Activated CD4-positive, alpha-beta T cell treated with anti-CD3 and anti-CD28 coated beads, Interleukin-2, amount 50 U/mL, for 24 hours (primary cell): ENCODE data around the gene RAB6A.
A peak's percentile ranks its signal among the peaks of the same experiment; 100 is the strongest.
"Not testable (repeated sequence)": the region's sequence is repeated elsewhere in the genome, so short reads cannot be mapped to it uniquely, and the experiment has no call there.

ENCODE experiments used
- DNase-seq, 2 donors: peaks; one replicate each; pipeline ENCODE4 v3.0.0-alpha.2; 2020; ENCODE audit warnings: low read depth in 1 of 2, low spot score in 1 of 2

RAB6A gene

DNA sequence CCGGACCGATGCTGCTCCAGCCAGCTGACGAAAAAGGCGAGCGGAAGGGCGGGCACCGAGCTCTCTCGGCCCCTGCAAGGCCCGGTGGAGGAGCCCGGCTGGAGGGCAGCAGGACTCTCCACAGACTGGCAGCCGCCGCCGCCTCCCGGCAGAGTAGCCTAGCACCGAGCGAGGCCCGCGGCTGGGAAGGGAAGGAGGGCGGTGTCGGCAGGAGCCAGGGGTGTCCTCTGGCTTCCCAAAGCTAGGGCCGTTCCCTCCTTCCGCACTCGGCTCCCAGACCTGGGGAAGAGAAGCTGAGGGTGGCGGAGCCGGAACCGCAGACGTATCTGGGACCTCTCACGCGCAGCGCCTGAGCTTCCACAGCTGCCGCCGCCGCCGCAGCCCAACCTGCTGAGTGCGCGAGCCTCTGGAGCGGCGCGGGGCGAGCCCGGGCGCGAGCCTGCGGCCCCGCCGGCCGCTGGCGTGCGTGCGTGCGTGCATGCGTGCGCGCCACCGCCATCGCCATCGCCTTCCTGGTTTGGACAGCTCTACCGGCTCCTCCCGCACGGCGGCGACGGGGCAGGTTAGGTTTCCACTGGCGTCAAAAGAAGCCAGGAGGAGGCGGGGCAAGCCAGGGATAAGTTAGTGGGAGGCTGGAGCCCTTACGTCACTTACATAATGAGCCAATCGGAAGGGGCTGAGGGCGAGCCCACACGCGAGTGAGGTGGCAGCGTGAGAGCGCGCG is at the start of gene RAB6A:
RAB6A (minus strand) TSS at position 396 of the 724 bp plus-strand sequence. CDS start 439 bp downstream, outside the sequence.
- peak; percentile 96 to 99 for DNase-seq

DNA sequence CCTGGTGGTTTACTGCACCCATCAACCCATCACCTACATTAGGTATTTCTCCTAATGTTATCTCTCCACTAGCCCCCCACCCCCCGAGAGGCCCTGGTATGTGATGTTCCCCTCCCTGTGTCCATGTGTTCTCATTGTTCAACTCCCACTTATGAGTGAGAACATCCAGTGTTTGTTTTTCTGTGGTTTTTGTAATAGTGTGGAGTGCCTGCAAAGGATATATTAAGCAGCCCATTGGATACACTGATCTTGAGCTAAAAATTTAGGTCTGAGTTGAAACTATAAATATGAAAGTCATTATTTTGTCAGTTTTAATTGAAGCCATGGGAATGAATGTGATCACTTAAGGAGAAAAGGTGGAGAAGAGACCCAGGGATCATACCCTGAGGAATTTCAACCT is 49.8 kb upstream of the RAB6A start:
- DNase-seq = no peak

DNA sequence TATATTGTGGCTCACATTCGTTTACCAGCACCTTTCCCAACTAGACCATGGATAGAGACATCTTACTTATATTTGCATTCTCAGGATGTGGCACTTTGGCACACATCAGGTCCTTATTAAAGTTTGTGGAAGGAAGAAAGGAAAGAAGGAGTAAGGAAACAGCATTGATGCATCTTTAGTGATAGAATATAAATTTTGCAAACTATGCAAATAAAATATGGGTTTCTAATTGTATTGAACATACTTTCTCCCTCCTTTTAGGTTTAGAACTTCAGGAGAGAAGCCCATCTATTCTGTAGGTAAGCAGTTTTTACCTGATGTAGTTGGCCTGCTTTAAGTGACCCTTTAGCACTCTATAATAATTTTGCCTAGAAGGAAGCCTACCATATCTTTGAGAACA is 47.2 kb upstream of the RAB6A start:
- no peak for DNase-seq

DNA sequence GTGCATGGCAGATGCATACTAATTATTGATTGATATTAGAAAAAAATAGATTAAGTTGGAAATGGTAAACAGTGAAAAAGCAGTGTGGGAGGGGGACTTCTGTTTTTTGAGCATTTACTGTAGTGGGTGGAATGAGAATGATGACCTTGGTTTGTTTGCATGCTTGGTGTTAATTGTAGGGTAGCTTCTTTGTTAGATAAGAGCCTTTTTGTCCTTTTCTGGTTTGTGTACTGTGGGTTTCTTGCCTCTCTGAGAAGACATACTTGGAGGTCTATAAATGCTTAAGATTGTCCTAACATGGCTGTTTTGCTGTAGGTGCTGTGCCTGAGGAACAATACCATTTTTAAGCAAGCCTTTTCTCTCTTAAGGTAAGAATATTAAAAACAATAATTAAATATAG is 43.8 kb upstream of the RAB6A start:
- DNase-seq = no peak

DNA sequence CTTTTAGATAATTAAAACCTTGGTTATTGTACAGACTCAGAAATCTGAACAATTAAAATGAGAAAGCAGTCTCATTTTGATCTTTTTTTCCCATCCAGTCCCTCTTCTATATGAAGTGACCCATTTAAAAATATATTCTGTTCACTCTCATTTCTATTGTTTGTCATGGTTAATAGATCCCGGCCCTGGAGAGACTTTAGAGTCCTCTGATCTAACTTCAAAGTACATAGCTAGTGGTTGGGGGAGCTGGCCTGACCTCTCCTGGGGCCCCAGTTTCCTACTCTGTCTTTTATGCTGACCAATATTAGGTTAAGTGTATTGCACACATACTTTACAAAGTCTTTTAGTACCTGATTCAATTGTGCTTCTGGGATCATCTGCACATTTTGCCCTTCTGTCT is 40.3 kb upstream of the RAB6A start:
- DNase-seq = no peak

DNA sequence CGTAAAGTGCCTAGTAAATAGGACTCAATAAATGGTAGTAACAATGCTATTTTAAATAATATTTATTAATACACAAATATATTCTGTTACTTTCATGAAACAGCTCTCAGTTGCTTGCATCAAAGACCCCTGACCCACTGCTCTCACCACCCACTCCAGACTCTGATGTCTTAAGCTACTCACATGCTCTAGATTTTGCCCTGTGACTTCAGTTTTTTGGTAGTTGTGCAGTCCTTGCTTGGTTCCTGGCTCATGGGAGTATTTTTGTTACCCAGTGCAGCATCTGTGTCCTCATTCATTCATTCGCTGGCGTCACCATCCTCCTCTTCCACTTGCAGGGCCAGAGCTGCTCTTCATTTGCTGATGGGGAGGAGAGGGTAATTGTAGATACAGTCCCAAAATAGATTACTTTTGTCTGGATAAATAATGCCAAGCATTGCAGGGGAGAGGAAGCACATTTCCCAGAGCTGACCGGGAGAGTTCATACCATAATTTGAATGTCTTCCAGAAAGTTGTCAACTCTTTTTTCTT is 39.5 kb upstream of the RAB6A start:
- no peak for DNase-seq

DNA sequence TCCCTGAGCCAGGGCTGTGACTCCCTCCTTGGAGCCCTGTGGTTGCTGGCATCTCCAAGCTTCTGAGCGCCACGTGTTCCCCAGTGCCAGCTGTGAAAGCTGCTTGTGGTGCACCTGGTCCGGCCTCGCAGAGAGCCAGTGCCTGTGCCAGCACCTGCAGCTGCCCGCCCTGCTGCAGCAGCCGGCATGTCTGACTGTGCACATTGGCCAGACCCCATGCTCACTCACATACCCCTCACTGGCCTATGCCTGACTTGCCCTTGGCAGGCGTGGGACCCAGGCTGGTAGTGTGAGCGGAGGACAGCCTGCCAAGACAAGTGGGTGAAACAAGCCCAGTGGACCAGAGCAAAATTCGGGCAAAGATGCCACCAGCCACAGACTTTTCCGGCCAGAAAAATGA is 36.6 kb upstream of the RAB6A start:
- no peak for DNase-seq

DNA sequence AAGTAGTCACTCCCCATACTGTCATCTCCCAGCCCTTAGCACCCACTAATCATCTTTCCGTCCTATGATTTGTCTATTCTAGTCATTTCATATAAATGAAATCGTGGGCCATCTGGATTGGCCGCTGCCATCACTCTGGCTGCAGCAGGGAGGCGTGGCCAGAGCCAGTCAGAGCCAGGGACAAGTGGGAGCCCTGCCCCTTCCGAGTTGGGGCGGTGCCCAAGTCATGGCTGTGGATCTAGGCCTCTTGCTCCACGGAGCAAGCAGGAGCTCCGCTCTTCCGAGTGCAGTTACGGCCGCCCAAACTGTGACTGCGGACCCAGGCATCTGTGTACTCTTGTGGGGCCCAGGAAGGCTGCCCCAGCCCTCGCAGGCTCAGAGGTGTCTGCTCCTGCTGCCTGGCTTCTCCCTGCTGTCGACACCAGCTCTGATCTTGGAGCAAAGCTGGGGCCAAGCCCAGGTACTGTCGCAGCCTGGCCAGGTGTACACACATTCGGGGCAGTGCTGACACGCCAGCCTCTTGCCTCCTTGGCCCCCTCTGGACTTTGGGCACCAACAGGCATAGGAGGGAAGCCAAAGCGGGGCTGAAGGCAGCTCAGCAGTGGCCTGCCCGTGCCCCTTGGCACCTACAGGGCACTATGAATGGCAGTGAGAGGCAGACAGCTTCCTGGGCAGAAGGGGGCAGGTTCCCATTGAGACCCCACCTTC is 35.2 kb upstream of the RAB6A start:
- no peak for DNase-seq

DNA sequence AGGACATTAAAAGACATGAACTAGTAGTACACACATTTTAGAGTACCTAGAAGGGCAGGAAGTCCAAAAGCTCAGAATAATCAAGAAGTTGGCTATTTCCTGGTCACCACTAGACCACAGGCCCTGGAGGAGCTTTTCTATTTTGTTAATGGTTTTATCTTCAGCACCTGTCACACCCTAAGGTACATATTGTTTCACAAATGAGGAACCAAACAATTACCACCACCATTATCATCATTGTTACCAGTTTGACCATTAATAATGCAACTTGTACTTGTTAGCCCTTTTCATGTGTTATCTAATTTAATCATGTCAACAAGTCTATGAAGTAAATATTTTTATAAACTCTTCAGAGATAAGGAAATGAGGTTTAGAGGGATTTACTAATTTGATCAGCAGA is 31.7 kb upstream of the RAB6A start:
- DNase-seq = no peak

DNA sequence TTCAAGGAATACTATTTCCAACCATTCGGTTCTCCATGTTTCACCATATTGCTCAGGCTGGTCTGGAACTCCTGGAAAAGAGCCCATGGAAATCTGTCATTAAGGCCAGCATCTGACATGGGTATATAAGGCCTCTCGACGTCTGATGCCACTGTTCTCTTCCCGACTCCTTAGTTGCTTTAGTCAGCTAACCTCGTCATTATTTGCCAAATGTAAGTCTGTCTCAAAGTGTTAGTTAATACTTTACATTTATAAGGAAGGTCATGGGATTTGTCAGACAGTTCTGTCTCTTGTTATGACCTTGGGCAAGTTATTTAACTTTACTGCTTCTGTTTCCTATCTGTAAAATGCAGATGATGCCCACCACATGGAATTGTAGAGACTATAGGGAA is 28.4 kb upstream of the RAB6A start:
- DNase-seq = no peak

DNA sequence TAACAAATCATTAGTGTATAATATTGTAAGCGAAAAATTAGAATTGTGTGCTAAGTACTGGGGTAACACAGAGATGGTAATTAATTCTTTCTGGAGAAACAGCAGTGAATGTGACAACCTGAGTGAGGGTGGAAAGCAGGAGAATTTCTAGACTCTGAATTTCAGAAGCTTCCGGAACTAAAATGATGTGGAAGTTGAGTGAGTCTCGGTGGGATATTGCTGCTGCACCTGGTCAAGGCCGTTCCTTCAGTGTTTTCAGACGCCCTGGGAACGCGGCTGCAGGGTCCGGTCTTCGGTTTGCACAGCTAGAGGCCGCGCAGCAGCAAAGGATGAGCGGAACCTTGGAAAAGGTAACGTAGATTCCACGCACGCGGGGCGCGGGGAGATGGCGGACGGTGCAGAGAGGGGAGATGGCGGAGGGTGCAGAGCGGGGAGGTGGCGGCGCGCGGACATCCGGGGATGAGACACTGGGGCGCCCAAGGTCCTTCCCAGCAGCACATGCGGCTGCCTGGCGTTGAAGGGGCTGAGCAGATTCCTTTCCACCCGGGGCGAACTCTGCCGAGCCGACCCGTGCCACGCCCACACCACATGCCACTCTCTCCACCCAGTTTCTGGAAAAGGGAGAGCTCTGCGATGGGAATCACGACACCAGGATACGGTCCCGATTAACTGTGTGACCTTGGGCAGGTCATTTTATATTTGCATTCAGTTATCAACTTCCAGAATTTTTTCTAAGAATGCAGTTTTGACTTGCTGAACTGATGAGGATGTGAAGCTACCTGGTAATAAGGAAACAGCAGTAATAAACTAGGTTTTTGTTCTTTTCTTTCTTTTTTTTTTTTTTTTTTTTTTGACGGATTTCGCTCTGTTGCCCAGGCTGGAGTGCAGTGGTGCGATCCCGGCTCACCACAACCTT is 27.0 kb upstream of the RAB6A start, which contains the start of gene MRPL48:
MRPL48 (plus strand) TSS at position 232 of the 916 bp plus-strand sequence; CDS start at position 330, 98 bp downstream.
- DNase-seq = peak; percentile 83 to 84

DNA sequence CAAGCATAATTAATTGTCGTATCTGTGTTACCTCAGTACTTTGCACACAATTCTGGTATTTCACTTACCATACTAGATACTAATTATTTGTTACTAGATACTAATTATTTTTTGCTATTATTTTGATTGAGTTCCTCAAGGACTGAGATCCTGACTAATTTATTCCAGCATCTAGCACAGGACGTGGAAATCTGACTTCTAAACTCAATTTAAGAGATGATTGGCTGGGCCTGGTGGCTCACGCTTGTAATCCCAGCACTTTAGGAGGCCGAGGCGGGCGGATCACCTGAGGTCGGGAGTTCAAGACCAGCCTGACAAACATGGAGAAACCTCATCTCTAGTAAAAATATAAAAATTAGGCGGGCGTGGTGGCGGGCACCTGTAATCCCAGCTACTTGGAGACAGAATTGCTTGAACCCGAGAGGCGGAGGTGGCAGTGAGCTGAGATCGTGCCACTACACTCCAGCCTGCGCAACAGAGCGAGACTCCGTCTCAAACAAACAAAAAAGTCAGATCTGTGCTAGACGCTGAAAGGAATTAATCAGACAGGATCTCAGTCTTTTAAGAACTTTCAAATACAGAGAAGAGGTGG is 26.3 kb upstream of the RAB6A start:
- no peak for DNase-seq

DNA sequence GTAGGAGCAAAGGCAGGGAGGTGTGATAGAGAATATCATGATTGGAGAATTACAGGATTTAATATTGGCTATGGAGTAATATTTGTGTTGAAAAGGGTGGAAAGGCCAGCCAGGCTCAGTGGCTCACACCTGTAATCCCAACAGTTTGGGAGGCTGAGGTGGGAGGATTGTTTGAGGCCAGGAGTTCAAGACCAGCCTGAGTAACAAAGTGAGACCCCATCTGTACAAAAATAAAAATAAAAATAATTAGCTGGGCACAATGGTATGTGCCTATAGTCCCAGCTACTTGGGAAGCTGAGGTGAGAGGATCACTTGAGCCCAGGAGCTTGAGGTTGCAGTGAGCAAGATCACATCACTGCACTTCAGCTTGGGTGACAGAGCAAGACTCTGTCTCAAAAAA is 24.6 kb upstream of the RAB6A start:
- not testable (repeated sequence) for DNase-seq

DNA sequence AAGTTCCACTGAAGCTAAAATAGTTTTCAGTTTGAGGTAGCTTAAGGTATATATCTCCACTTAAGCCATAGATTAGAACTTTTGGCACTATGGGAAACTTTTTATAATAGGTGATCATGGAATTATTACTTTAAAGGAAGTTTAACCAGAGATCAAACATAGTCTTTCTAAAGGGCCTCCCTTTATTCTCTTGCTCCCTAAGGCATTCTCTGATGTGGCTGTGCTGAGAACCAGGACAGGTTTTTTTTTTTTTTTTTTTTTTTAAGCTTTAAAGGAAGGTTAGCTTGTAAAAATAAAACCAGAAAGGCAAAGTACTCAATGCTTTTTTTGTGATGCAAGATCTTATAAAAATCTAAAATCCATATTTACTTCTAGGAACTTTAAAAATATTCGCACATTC is 23.9 kb upstream of the RAB6A start:
- DNase-seq = no peak

DNA sequence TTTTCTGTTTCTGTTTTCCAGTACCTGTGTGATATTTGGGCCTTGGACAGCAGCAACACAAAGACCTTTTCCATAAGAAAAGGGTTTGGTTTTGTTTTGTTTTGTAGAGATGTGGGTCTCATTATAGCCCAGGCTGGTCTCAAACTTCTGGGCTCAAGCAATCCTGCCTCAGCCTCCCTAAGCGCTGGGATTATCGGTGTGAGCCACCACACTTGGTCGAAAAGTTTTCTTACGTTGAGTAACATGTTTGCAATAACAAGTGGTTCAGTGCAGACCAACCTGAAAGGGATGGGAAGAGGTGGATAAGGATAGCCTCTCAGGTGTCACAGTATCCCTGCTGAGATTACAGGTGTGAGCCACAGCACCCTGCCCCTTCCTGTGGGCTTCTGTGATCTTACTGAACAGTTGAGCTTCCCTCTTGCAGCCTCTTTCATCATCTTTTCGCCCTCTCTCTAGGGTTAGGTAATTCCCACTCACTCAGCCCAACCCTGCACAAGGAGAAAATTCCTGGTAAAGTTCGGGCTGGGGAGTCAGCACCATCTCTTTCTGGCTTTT is 23.3 kb upstream of the RAB6A start:
- DNase-seq = no peak

DNA sequence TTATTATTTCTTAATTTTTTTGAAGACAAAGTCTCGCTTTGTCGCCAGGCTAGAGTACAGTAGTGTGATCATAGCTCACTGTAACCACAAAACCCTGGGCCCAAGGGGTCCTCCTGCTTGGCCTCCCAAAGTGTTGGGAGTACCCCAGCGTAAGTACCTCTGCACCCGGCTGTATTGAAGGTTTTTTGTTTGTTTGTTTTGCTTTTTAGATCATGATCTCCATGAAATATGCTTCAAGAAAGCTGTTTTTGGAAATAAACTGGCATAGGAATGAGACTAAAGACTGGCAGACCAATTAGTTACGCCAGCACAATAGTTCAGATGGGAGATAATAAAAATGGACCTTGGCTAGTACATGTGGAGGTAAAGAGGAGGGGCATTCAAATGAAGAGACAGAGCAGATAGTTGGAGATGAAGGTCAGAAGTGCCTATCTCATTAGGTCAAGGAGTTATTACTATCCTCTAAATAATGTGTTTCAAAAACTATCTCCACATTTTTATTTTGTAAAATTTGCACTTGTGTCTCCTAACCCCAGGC is 22.7 kb upstream of the RAB6A start:
- DNase-seq = no peak

DNA sequence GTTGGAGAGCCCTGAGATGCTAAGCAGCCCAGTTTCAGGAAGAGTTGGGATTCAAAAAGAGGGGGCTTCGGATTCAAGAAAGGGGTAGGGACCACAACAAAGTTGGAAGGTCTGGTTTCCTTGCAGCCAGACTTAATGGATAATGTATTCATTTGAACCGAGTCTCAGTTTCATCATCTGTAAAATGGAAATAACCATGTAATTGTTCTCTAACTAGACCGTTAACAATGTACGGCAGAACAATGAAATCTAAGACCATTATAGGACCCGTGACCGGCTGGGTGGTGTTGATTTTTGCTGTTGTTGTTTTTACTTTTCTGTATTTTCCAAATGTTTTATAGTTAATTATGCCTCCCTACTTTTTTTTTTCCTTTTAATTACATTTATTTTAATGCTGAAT is 20.4 kb upstream of the RAB6A start:
- no peak for DNase-seq

DNA sequence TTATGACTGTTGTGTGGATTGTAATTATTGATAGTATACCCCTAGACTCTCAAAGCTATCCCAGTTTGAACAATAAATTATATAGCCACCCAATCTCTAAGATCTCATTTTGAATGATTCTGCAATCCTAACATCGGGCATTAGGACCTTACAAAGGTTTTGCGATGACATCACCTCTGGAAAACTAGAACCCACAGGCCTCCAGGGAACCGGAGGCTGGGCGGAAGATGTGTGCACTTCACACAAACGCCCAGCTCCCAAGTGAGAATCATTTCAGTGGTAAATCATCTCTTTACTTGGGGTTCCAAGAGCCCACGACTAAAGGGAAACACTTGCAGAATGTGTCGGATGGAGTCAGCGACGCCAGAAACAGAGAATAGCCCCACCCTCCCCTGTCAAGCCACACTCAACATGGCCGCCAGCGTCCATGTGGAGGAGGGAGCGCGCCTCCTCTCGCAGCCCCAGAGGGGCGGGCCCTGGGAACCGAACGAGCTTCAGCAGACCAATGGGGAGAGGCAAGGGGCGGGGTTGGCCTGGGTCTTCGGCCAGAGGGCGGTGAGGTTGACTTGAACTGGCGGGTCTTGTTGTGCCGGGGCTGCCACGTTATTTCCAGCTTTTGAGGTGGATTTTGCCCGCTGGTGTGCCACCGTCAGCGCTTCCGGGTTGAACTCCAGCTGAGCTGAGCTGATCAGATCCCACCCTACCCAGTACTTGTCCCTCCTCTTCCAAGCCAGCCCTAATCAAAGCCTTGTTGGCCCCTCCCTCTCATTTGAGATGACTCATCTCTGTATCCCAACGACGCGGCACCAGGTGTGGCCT is 18.4 kb upstream of the RAB6A start:
- peak; percentile 90 to 97 for DNase-seq

DNA sequence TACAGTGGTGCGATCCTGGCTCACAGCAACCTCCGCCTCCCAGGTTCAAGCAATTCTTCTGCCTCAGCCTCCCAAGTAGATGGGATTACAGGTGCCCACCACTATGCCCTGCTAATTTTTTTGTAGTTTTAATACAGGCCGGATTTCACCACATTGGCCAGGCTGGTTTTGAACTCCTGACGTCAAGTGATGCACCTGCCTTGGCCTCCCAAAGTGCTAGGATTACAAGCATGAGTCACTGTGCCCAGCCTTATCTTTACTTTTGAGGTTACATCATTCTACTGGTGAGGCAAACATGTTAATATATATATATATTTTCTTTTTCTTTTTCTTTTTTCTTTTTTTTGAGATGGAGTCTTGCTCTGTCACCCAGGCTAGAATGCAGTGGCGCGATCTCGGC is 9.9 kb upstream of the RAB6A start:
- not testable (repeated sequence) for DNase-seq

DNA sequence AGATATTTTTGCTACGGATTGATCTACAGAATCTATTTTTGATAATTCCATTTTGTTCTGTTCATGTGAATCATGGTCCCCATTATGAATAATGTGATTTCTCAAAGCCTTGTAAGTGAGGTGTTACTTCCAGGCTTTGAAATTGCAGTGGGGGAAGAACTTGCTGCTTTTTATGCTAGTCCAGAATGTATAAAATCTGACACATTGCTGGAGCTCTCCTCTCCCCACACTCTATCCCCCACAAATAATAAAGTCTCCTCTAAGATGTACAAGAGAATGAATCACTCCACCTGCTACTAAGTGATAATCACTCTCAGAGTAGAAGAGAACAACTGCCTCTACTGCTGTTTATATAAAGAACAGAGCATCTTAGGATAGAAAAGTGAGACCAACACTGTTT is 5.9 kb upstream of the RAB6A start:
- DNase-seq = no peak
